Measurements from ENCODE around the gene KLK14. TPM values are rescaled to one million over a fixed set of nuclear protein-coding genes. Genes with fewer than 3 reads are reported as not detected.

The KLK14 gene
- total RNA-seq, 1 experiment from 2014 or later = 0.76 TPM

GRCh38 chr19:51047031-51047335, 35.7 kb downstream of the KLK14 start:
- CTCF ChIA-PET = no interaction called here
- no TSS peak for BruUV-seq (replicated peaks)
- H3K9ac ChIP-seq (ENCODE audit: low read length) = no peak overlapping the region
- H3K4me1 ChIP-seq (ENCODE audit: control insufficient read depth in 1 of 2, insufficient read depth in 2 of 2, low read length in 2 of 2) = no peaks in the 10 kb centered on the region
- no peak for TF ChIP-seq SIN3A (IDR thresholded peaks at IDR 0.05; ENCODE audit: low read depth)
- no peak for TF ChIP-seq SRF (IDR thresholded peaks at IDR 0.05; ENCODE audit: low read depth)
- TF ChIP-seq ZBTB33 (IDR thresholded peaks at IDR 0.05; ENCODE audit: extremely low read depth, insufficient replicate concordance, low read length) = no peak
- no peak for TF ChIP-seq YY1 (IDR thresholded peaks at IDR 0.05; ENCODE audit: extremely low read depth, insufficient replicate concordance, low read depth, low read length)
- no peak for TF ChIP-seq POLR2AphosphoS5 (IDR thresholded peaks at IDR 0.05; ENCODE audit: low read depth, low read length)
- no peak for TF ChIP-seq CTCF (IDR thresholded peaks at IDR 0.05 in 2 of 3, conservative IDR thresholded peaks at IDR 0.05 in 1 of 3; ENCODE audit: borderline replicate concordance in 1 of 3, insufficient read depth in 1 of 3, low read depth in 2 of 3, low read length in 2 of 3)
- TF ChIP-seq EZH2phosphoT487 (IDR thresholded peaks at IDR 0.05; ENCODE audit: borderline replicate concordance) = no peak
- no peak for TF ChIP-seq SP1 (IDR thresholded peaks at IDR 0.05; ENCODE audit: low read depth)
- TF ChIP-seq CEBPB (IDR thresholded peaks at IDR 0.05; ENCODE audit: low read depth) = no peak
- no peak for TF ChIP-seq ATF3 (IDR thresholded peaks at IDR 0.05)
- TF ChIP-seq RAD21 (IDR thresholded peaks at IDR 0.05; ENCODE audit: low read depth) = no peak
- no peak for TF ChIP-seq ZFX (IDR thresholded peaks at IDR 0.05)
- TF ChIP-seq ZNF274 (IDR thresholded peaks at IDR 0.05; ENCODE audit: low read depth, low read length) = no peak
- TF ChIP-seq FOSL1 (IDR thresholded peaks at IDR 0.05; ENCODE audit: low read depth) = no peak
- no peak for TF ChIP-seq POLR2A (IDR thresholded peaks at IDR 0.05; ENCODE audit: borderline replicate concordance, extremely low read depth, insufficient read depth, insufficient read length)
- TF ChIP-seq ELF1 (IDR thresholded peaks at IDR 0.05; ENCODE audit: borderline replicate concordance, low read depth) = no peak
- TF ChIP-seq TCF7L2 (IDR thresholded peaks at IDR 0.05; ENCODE audit: borderline replicate concordance, extremely low read depth, insufficient read depth, insufficient read length) = no peak
- no peak for TF ChIP-seq REST (IDR thresholded peaks at IDR 0.05; ENCODE audit: low read depth)
- TF ChIP-seq MAX (IDR thresholded peaks at IDR 0.05) = no peak
- H3K27me3 ChIP-seq (ENCODE audit: insufficient read depth, low read length) = no peaks in the 10 kb centered on the region
- H4K20me1 ChIP-seq (ENCODE audit: insufficient read depth) = no peaks in the 10 kb centered on the region
- POLR2A ChIA-PET = no interaction called here
- H3K4me2 ChIP-seq (ENCODE audit: low read length) = no peak overlapping the region
- DNase-seq (ENCODE audit: low read depth, low spot score) (no peak), ATAC-seq (no peak)
- no peaks in the 10 kb centered on the region for H3K79me2 ChIP-seq (ENCODE audit: insufficient read depth, low read length)
- no peak overlapping the region for H2AFZ ChIP-seq (ENCODE audit: low read depth, low read length, poor library complexity, severe bottlenecking)
- no peaks in the 10 kb centered on the region for H3K36me3 ChIP-seq (ENCODE audit: control insufficient read depth in 1 of 2, insufficient read depth in 2 of 2, low read length in 2 of 2)
- no peaks in the 10 kb centered on the region for H3K9me3 ChIP-seq (ENCODE audit: control insufficient read depth in 1 of 2, insufficient read depth in 1 of 2, low read depth in 1 of 2, low read length in 2 of 2)
- H3K4me3 ChIP-seq (replicated peaks in 1 of 2; ENCODE audit: low read depth in 1 of 2, low read length in 2 of 2) = no peak overlapping the region
- RAD21 ChIA-PET (ENCODE audit: low non-redundant PET in 1 of 2, low total read pairs in 2 of 2, uncharacterized antibody in 2 of 2, unreplicated experiment in 2 of 2) = no interaction called here
- intact Hi-C loops (cut with micrococcal nuclease) = no loop called here
- H3K27ac ChIP-seq (ENCODE audit: low read depth, low read length) = no peak overlapping the region
- no peaks in the 10 kb centered on the region for H3K9me2 ChIP-seq (ENCODE audit: insufficient read depth)

Measured in HCT116 (cell line).